IPS DF 19.7 (cell line): ENCODE results near the gene PDE6B.
"Not testable (repeated sequence)": the region's sequence is repeated elsewhere in the genome, so short reads cannot be mapped to it uniquely, and the experiment has no call there.

Experiments
- DNase-seq: peaks from one replicate; pipeline ENCODE4 v3.0.0-alpha.2; 2013; ENCODE audit warnings: low read depth, low spot score

Gene PDE6B

GRCh38 chr4:624705-625590 lies at the start of gene PDE6B:
Gene PDE6B (plus strand): TSS chr4:625573. CDS start chr4:625627, 54 bp downstream.
- no peak for DNase-seq

- DNase-seq = peak; percentile 52
Observed at GRCh38 chr4:576245-576821, 49.0 kb upstream of the PDE6B start, which contains the start of gene TMEM271. Gene TMEM271 (minus strand): TSS chr4:576295. CDS start chr4:576062, 233 bp downstream.

GRCh38 chr4:576991-577498 lies 48.3 kb upstream of the PDE6B start:
- no peak for DNase-seq

GRCh38 chr4:577499-578450 lies 47.6 kb upstream of the PDE6B start:
- no peak for DNase-seq

- DNase-seq = no peak
Observed at GRCh38 chr4:578451-579443, 46.6 kb upstream of the PDE6B start.

GRCh38 chr4:579543-580175 lies 45.7 kb upstream of the PDE6B start:
- no peak for DNase-seq

- DNase-seq = no peak
Observed at GRCh38 chr4:581181-581580, 44.2 kb upstream of the PDE6B start.

- no peak for DNase-seq
Observed at GRCh38 chr4:581753-582361, 43.5 kb upstream of the PDE6B start.

- no peak for DNase-seq
Observed at GRCh38 chr4:583820-584219, 41.6 kb upstream of the PDE6B start.

- no peak for DNase-seq
Observed at GRCh38 chr4:587671-588350, 37.6 kb upstream of the PDE6B start.

GRCh38 chr4:588351-588849 lies 37.0 kb upstream of the PDE6B start:
- DNase-seq = no peak

GRCh38 chr4:589219-589963 lies 36.0 kb upstream of the PDE6B start:
- DNase-seq = no peak

GRCh38 chr4:590313-590841 lies 35.0 kb upstream of the PDE6B start:
- no peak for DNase-seq

GRCh38 chr4:592178-592577 lies 33.2 kb upstream of the PDE6B start:
- not testable (repeated sequence) for DNase-seq

GRCh38 chr4:592825-593520 lies 32.4 kb upstream of the PDE6B start:
- no peak for DNase-seq

GRCh38 chr4:598925-599324 lies 26.4 kb upstream of the PDE6B start:
- DNase-seq = no peak

- no peak for DNase-seq
Observed at GRCh38 chr4:600166-600565, 25.2 kb upstream of the PDE6B start.
